ENCODE results near the gene HEATR5A.

The HEATR5A gene

DNA sequence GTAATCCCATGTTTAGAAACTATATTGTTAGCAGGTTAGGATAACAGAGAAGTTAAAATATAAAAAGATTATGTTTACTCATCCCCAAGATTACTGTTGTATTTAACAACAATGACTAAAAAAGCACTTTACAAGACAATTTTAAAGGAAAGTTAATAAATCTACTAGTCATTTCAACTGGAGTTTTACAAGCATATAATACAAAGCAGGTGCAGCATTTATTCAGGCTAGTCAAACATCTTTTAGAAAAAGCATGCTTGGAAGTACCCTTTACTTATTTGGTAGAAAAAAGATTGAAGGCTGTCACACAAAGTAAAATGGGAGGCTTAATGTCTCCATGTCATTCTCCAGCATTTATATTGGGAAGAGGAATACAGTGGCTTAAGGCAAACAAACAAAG lies 80.6 kb downstream of the HEATR5A start:
- no peak for ATAC-seq
- no peak for TF ChIP-seq TCF4 (CRISPR knock-in tag; IDR thresholded peaks at IDR 0.05; ENCODE audit: borderline replicate concordance)
- TF ChIP-seq ISL1 (CRISPR knock-in tag; IDR thresholded peaks at IDR 0.05), result no peak
- TF ChIP-seq ARNTL (CRISPR knock-in tag; IDR thresholded peaks at IDR 0.05; ENCODE audit: borderline replicate concordance, low read depth), result no peak
- no peak for TF ChIP-seq BACH2 (CRISPR knock-in tag; IDR thresholded peaks at IDR 0.05; ENCODE audit: borderline replicate concordance)
- no peak for TF ChIP-seq SNAI2 (CRISPR knock-in tag; IDR thresholded peaks at IDR 0.05)
- TF ChIP-seq OSR1 (CRISPR knock-in tag; IDR thresholded peaks at IDR 0.05), result no peak
- no peak for TF ChIP-seq CSDC2 (CRISPR knock-in tag; IDR thresholded peaks at IDR 0.05)
- no peak for TF ChIP-seq RARB (CRISPR knock-in tag; IDR thresholded peaks at IDR 0.05)
- no peak for TF ChIP-seq PATZ1 (CRISPR knock-in tag; IDR thresholded peaks at IDR 0.05; ENCODE audit: borderline replicate concordance)

DNA sequence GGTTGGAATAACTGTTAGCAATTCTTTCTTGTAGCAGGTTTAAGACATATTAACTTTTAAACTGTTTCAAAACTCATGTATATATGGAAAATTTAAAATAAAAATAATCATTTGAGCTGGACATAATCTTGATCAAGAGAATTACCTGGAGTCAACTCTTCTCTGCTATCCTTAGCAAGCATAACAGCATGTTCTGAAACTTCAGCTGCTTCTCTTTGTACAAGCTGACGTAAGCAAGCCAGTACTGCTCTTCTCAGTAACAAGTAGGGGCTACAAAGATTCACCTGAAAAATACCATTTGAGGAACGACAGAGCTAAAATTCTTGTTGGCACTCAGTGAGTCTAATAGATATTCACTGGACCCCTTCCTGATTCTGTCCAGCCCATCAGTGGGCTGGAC lies 83.0 kb downstream of the HEATR5A start:
- no peak for ATAC-seq
- TF ChIP-seq, protein P1, sequence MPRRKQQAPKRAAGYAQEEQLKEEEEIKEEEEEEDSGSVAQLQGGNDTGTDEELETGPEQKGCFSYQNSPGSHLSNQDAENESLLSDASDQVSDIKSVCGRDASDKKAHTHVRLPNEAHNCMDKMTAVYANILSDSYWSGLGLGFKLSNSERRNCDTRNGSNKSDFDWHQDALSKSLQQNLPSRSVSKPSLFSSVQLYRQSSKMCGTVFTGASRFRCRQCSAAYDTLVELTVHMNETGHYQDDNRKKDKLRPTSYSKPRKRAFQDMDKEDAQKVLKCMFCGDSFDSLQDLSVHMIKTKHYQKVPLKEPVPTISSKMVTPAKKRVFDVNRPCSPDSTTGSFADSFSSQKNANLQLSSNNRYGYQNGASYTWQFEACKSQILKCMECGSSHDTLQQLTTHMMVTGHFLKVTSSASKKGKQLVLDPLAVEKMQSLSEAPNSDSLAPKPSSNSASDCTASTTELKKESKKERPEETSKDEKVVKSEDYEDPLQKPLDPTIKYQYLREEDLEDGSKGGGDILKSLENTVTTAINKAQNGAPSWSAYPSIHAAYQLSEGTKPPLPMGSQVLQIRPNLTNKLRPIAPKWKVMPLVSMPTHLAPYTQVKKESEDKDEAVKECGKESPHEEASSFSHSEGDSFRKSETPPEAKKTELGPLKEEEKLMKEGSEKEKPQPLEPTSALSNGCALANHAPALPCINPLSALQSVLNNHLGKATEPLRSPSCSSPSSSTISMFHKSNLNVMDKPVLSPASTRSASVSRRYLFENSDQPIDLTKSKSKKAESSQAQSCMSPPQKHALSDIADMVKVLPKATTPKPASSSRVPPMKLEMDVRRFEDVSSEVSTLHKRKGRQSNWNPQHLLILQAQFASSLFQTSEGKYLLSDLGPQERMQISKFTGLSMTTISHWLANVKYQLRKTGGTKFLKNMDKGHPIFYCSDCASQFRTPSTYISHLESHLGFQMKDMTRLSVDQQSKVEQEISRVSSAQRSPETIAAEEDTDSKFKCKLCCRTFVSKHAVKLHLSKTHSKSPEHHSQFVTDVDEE (CRISPR knock-in tag; IDR thresholded peaks at IDR 0.05), result no peak
- no peak for TF ChIP-seq CSDC2 (CRISPR knock-in tag; IDR thresholded peaks at IDR 0.05)
- TF ChIP-seq ZFP30 (CRISPR knock-in tag; IDR thresholded peaks at IDR 0.05), result no peak

DNA sequence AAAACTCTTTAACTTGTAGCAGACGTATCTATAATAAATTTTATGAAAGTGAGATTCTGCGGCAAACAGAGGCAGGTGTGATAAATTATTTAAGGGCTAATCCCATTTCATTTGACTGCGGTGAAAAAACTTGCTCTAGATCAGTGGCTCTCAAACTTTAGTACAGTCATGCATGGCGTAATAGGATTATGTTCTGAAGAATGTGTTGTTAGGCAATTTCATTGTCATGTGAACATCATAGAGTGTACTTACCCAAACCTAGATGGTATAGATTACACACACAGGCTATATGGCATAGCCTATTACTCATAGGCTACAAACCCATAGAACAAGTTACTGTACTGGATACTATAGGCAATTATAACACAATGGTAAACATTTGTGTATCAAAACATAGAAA lies 83.7 kb downstream of the HEATR5A start:
- no peak for ATAC-seq

More for the DNA sequence above, 83.7 kb downstream of the HEATR5A start:
- TF ChIP-seq CSRNP3 (CRISPR knock-in tag; IDR thresholded peaks at IDR 0.05) (no peak), ZFP30 (CRISPR knock-in tag; IDR thresholded peaks at IDR 0.05) (no peak), BACH2 (CRISPR knock-in tag; IDR thresholded peaks at IDR 0.05; ENCODE audit: borderline replicate concordance) (no peak), PPARA (CRISPR knock-in tag; IDR thresholded peaks at IDR 0.05; ENCODE audit: borderline replicate concordance) (no peak), ZNF70 (CRISPR knock-in tag; IDR thresholded peaks at IDR 0.05) (no peak), GLIS3 (CRISPR knock-in tag; IDR thresholded peaks at IDR 0.05) (no peak), ARNTL (CRISPR knock-in tag; IDR thresholded peaks at IDR 0.05; ENCODE audit: borderline replicate concordance, low read depth) (no peak), CREB5 (CRISPR knock-in tag; IDR thresholded peaks at IDR 0.05; ENCODE audit: low read depth) (no peak), TOX (CRISPR knock-in tag; IDR thresholded peaks at IDR 0.05; ENCODE audit: borderline replicate concordance) (no peak), ZFP3 (CRISPR knock-in tag; IDR thresholded peaks at IDR 0.05) (no peak), PATZ1 (CRISPR knock-in tag; IDR thresholded peaks at IDR 0.05; ENCODE audit: borderline replicate concordance) (no peak), SNAI2 (CRISPR knock-in tag; IDR thresholded peaks at IDR 0.05) (no peak), RARB (CRISPR knock-in tag; IDR thresholded peaks at IDR 0.05) (no peak), ISL1 (CRISPR knock-in tag; IDR thresholded peaks at IDR 0.05) (no peak), POU6F1 (CRISPR knock-in tag; IDR thresholded peaks at IDR 0.05; ENCODE audit: borderline replicate concordance, low read depth) (no peak), ZC3H10 (CRISPR knock-in tag; IDR thresholded peaks at IDR 0.05) (no peak), CSDC2 (CRISPR knock-in tag; IDR thresholded peaks at IDR 0.05) (no peak)
- TF ChIP-seq, protein P1 (CRISPR knock-in tag; IDR thresholded peaks at IDR 0.05), result no peak

All from SK-N-SH treated with all-trans-retinoic acid at 6 μM for 48 hours (cell line).